ENCODE measurements around the gene CDH10. TPM values are rescaled to one million over a fixed set of nuclear protein-coding genes. Genes with fewer than 3 reads are reported as not detected.

The CDH10 gene
- total RNA-seq, 1 experiment from 2014 or later = 0.22 TPM

- ChIA-PET POLR2A (no interaction called here), CTCF (no interaction called here)
- no peak for DNase-seq (ENCODE audit: low spot score)
- H3K27me3 Mint-ChIP-seq (ENCODE audit: low read depth) = no peaks in the 10 kb centered on the region
- 0 out of 2 replicates have a peak, but pooled peaks cover 3% of the 10 kb centered on the region for H3K9me3 Mint-ChIP-seq
- H3K4me3 Mint-ChIP-seq = no peak overlapping the region
- no peak for ATAC-seq
- H3K36me3 Mint-ChIP-seq = no peaks in the 10 kb centered on the region
- H3K27ac Mint-ChIP-seq = no peak overlapping the region
- no peak for TF ChIP-seq KAT7 (CRISPR knock-in tag; IDR thresholded peaks at IDR 0.05; ENCODE audit: borderline replicate concordance)
- TF ChIP-seq CREM (CRISPR knock-in tag; IDR thresholded peaks at IDR 0.05) = no peak
- no peak for TF ChIP-seq ZNF423 (CRISPR knock-in tag; IDR thresholded peaks at IDR 0.05)
- TF ChIP-seq AR (CRISPR knock-in tag; IDR thresholded peaks at IDR 0.05) = no peak
- TF ChIP-seq PRRX2 (CRISPR knock-in tag; IDR thresholded peaks at IDR 0.05) = no peak
- TF ChIP-seq JAZF1 (CRISPR knock-in tag; IDR thresholded peaks at IDR 0.05) = no peak
- H3K4me1 Mint-ChIP-seq = no peaks in the 10 kb centered on the region
Observed at GRCh38 chr5:24487368-24488229, 157.2 kb downstream of the CDH10 start.

- H3K4me1 Mint-ChIP-seq = peaks cover 9% of the 10 kb centered on the region
- no peak for ATAC-seq
Observed at GRCh38 chr5:24480952-24481351, 163.8 kb downstream of the CDH10 start.

More at GRCh38 chr5:24480952-24481351, 163.8 kb downstream of the CDH10 start:
- CTCF ChIA-PET = no interaction called here
- no peak for DNase-seq (ENCODE audit: low spot score)
- Mint-ChIP-seq H3K9me3 (peaks cover 16% of the 10 kb centered on the region), H3K27ac (no peak overlapping the region), H3K36me3 (peaks cover 2% of the 10 kb centered on the region; the same call in 1 of the 2 replicates), H3K4me3 (no peak overlapping the region), H3K27me3 (ENCODE audit: low read depth) (no peaks in the 10 kb centered on the region)
- TF ChIP-seq ATF1 (CRISPR knock-in tag; IDR thresholded peaks at IDR 0.05) (no peak), ZBTB21 (CRISPR knock-in tag; IDR thresholded peaks at IDR 0.05; ENCODE audit: borderline replicate concordance) (no peak), ZNF317 (CRISPR knock-in tag; IDR thresholded peaks at IDR 0.05; ENCODE audit: borderline replicate concordance, low read depth) (no peak), ATF3 (CRISPR knock-in tag; conservative IDR thresholded peaks at IDR 0.05) (no peak), FOXJ3 (CRISPR knock-in tag; IDR thresholded peaks at IDR 0.05; ENCODE audit: borderline replicate concordance) (no peak), GABPB1 (CRISPR knock-in tag; IDR thresholded peaks at IDR 0.05) (no peak), ATF6 (CRISPR knock-in tag; IDR thresholded peaks at IDR 0.05) (no peak), NR1H2 (CRISPR knock-in tag; IDR thresholded peaks at IDR 0.05) (no peak), ZNF396 (CRISPR knock-in tag; IDR thresholded peaks at IDR 0.05; ENCODE audit: borderline replicate concordance) (no peak), ZNF232 (CRISPR knock-in tag; IDR thresholded peaks at IDR 0.05) (no peak), FOXP1 (CRISPR knock-in tag; IDR thresholded peaks at IDR 0.05; ENCODE audit: borderline replicate concordance) (no peak), KAT7 (CRISPR knock-in tag; IDR thresholded peaks at IDR 0.05; ENCODE audit: borderline replicate concordance) (no peak), AFF4 (CRISPR knock-in tag; IDR thresholded peaks at IDR 0.05; ENCODE audit: borderline replicate concordance) (no peak), SP1 (CRISPR knock-in tag; conservative IDR thresholded peaks at IDR 0.05) (no peak), JAZF1 (CRISPR knock-in tag; IDR thresholded peaks at IDR 0.05) (no peak), NR3C1 (CRISPR knock-in tag; conservative IDR thresholded peaks at IDR 0.05; ENCODE audit: low read depth) (no peak), ARID4B (CRISPR knock-in tag; IDR thresholded peaks at IDR 0.05; ENCODE audit: borderline replicate concordance) (no peak)
- POLR2A ChIA-PET = no interaction called here
